PC-9 (cell line): ENCODE measurements around the gene ELMOD1. TPM values are rescaled to one million over a fixed set of nuclear protein-coding genes. Genes with fewer than 3 reads are reported as not detected.

Experiments
- BruUV-seq: library from RNA; stranded (reverse); fragments of 400-500 nt; replicated peaks from 2 replicates; lab custom pipeline; 2021; lab: Mats Ljungman, UMichigan
- CTCF ChIA-PET: fragments of 300-600 bp; sonication (Branson Sonifier 250); formaldehyde crosslinking; loops from one replicate; lab custom pipeline; 2022; ENCODE audit warnings: antibody characterized with exemption; lab: Charles Lee
- POLR2A ChIA-PET: fragments of 300-600 bp; sonication (Branson Sonifier 250); formaldehyde crosslinking; loops from one replicate; lab custom pipeline; 2022; ENCODE audit warnings: antibody characterized with exemption; ENCODE audit not compliant: unreplicated experiment; lab: Charles Lee
- DNase-seq, 2 experiments: peaks; one replicate each; pipeline versions ENCODE4 v3.0.0 to v3.0.0-alpha.2; 2015 to 2022; ENCODE audit warnings: mixed read lengths in 1 of 2
- H2AFZ ChIP-seq: fragments of 200-600 bp; sonication (generic); 2 replicates; pipeline ENCODE4 v1.8.1; 2017; ENCODE audit warnings: antibody characterized with exemption
- H3F3A ChIP-seq: fragments of 200-600 bp; sonication (generic); 2 replicates; pipeline ENCODE4 v1.8.1; 2017; ENCODE audit warnings: antibody characterized with exemption, mild to moderate bottlenecking, low read depth; ENCODE audit not compliant: insufficient read depth
- H3K27ac ChIP-seq: fragments of 200-600 bp; sonication (generic); 2 replicates; pipeline ENCODE4 v1.6.1; 2016; ENCODE audit warnings: mixed run types
- H3K27me3 ChIP-seq: fragments of 200-600 bp; sonication (generic); 2 replicates; pipeline ENCODE4 v1.6.1; 2016; ENCODE audit warnings: low read depth, mixed run types; ENCODE audit not compliant: insufficient read depth
- H3K36me3 ChIP-seq: fragments of 200-600 bp; sonication (generic); 2 replicates; pipeline ENCODE4 v1.6.1; 2016; ENCODE audit warnings: low read depth, mixed run types
- H3K4me1 ChIP-seq: fragments of 200-600 bp; sonication (generic); replicated peaks from 2 replicates; pipeline ENCODE4 v1.6.1; 2016; ENCODE audit warnings: mixed run types; ENCODE audit not compliant: insufficient read depth
- H3K4me2 ChIP-seq: fragments of 200-600 bp; sonication (generic); 2 replicates; pipeline ENCODE4 v1.6.1; 2017; ENCODE audit warnings: mixed run types
- H3K4me3 ChIP-seq: fragments of 200-600 bp; sonication (generic); 2 replicates; pipeline ENCODE4 v1.6.1; 2016; ENCODE audit warnings: mixed run types
- H3K79me2 ChIP-seq: fragments of 200-600 bp; sonication (generic); 2 replicates; pipeline ENCODE4 v1.6.1; 2017; ENCODE audit warnings: low read depth, mixed run types
- H3K9me2 ChIP-seq: fragments of 200-600 bp; sonication (generic); 2 replicates; pipeline ENCODE4 v1.8.1; 2017; ENCODE audit warnings: mild to moderate bottlenecking; ENCODE audit not compliant: insufficient read depth
- H3K9me3 ChIP-seq: fragments of 200-600 bp; sonication (generic); 2 replicates; pipeline ENCODE4 v1.8.1; 2016; ENCODE audit warnings: low read depth; ENCODE audit not compliant: insufficient read depth
- H4K20me1 ChIP-seq: fragments of 200-600 bp; sonication (generic); 2 replicates; pipeline ENCODE4 v1.8.1; 2017; ENCODE audit not compliant: insufficient read depth
- EZH2 ChIP-seq: fragments of 200-600 bp; sonication (generic); IDR thresholded peaks from 2 replicates; pipeline ENCODE4 v1.8.0; 2017; ENCODE audit warnings: antibody characterized with exemption, low read depth
- intact Hi-C: fragments of 100-400 bp; cut with micrococcal nuclease; formaldehyde crosslinking; loops from one replicate; pipeline ENCODE4 v1.10.0; 2022; ENCODE audit not compliant: unreplicated experiment
- total RNA-seq: library from RNA; stranded (reverse); gene quantifications from 2 replicates; pipeline ENCODE4 v1.2.3, GENCODE V29; 2021
- TF ChIP-seq, protein P1 (sequence below): fragments of 200-600 bp; sonication (generic); conservative IDR thresholded peaks from 2 replicates; pipeline ENCODE4 v1.6.1; 2017; ENCODE audit warnings: mixed run types, antibody characterized with exemption, mild to moderate bottlenecking, moderate library complexity

Gene ELMOD1
- total RNA-seq, 1 experiment from 2014 or later: not detected

DNA sequence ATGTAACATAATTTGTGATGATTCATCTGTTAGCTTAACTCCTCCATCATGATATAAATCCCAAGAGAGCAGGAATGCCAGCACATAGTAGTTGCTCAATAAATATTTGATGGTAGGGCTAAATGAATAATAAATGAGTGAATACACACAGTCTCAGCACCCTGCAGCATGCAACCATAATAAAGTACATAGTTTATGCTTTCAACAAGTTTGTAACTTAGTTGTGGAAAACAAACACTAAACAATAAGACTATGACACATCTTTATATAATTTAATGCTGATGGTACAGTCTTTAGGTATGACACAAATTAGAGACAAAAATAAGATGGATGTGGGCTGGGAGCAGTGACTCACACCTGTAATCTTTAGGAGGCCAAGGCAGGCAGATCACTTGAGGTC is 29.3 kb upstream of the ELMOD1 start:
- CTCF ChIA-PET: no interaction called here
- Histone ChIP-seq H3K36me3 (0 out of 2 replicates have a peak, but pooled peaks cover 5% of the 10 kb centered on the region), H4K20me1 (no peaks in the 10 kb centered on the region), H3K9me3 (no peaks in the 10 kb centered on the region), H3K79me2 (peaks cover 35% of the 10 kb centered on the region), H3K4me3 (no peak overlapping the region), H3K9me2 (no peaks in the 10 kb centered on the region), H3K4me1 (peaks cover 47% of the 10 kb centered on the region), H3F3A (peaks cover 36% of the 10 kb centered on the region), H2AFZ (no peak overlapping the region), H3K4me2 (peak overlapping the region; percentile 93; the same call in 1 of the 2 replicates), H3K27ac (peak overlapping the region; percentile 87), H3K27me3 (no peaks in the 10 kb centered on the region)
- POLR2A ChIA-PET: no interaction called here
- intact Hi-C loops: loop anchor here (5.0 kb wide), 3 partner anchors 336 to 1096 kb away; no protein-coding TSS in a partner anchor
- no TSS peak for BruUV-seq
- DNase-seq: peak in 1 of 2 experiments; percentile 92
- TF ChIP-seq, protein P1, sequence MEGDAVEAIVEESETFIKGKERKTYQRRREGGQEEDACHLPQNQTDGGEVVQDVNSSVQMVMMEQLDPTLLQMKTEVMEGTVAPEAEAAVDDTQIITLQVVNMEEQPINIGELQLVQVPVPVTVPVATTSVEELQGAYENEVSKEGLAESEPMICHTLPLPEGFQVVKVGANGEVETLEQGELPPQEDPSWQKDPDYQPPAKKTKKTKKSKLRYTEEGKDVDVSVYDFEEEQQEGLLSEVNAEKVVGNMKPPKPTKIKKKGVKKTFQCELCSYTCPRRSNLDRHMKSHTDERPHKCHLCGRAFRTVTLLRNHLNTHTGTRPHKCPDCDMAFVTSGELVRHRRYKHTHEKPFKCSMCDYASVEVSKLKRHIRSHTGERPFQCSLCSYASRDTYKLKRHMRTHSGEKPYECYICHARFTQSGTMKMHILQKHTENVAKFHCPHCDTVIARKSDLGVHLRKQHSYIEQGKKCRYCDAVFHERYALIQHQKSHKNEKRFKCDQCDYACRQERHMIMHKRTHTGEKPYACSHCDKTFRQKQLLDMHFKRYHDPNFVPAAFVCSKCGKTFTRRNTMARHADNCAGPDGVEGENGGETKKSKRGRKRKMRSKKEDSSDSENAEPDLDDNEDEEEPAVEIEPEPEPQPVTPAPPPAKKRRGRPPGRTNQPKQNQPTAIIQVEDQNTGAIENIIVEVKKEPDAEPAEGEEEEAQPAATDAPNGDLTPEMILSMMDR: no peak
- TF ChIP-seq EZH2: no peak

DNA sequence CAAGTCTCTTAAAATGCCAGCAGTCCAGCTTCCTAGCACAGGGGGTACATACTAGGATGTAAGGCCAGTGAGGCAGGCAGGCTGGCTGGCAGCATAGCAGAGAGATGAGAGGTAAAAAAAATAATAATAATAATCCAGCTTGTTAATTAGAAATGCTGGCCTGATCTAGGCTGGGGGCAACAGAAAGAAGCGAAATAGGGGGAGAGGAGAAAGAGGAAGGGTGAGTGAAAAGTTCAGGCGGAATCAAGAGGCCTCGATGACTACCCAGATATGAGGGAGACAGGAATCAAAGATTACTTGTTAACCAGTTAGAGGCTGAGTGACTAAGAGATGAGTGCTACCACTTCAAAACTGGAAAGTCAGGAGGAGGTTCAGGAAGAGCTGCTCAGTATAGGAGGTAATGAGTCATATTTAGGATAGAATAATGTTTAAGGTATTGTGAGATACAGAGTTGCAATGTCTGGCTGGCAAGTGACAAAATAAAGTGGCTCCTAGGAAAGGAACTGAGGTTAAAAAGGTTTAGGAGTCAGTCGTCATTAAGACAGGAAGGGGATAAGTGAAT is 28.2 kb upstream of the ELMOD1 start:
- H3K9me3 ChIP-seq: no peaks in the 10 kb centered on the region
- H3K36me3 ChIP-seq: 0 out of 2 replicates have a peak, but pooled peaks cover 5% of the 10 kb centered on the region
- no peaks in the 10 kb centered on the region for H3K9me2 ChIP-seq
- peak overlapping the region; percentile 93 for H3K4me2 ChIP-seq
- CTCF ChIA-PET: interaction anchor here (0.5 to 1.6 kb wide), 5 partner anchors 126 to 322 kb away, joined by 4 to 8 read pairs (median 4); no protein-coding TSS in a partner anchor
- intact Hi-C loops: loop anchor here (1.0 to 5.0 kb wide), 5 partner anchors 127 to 1095 kb away; no protein-coding TSS in a partner anchor
- peaks cover 47% of the 10 kb centered on the region for H3K4me1 ChIP-seq
- peak in 1 of 2 experiments; percentile 98 for DNase-seq
- peaks cover 35% of the 10 kb centered on the region for H3K79me2 ChIP-seq
- H3K4me3 ChIP-seq: peak overlapping the region; percentile 21; the same call in 1 of the 2 replicates
- H2AFZ ChIP-seq: no peak overlapping the region
- TF ChIP-seq EZH2: no peak
- TF ChIP-seq, protein P1: no peak
- no peaks in the 10 kb centered on the region for H3K27me3 ChIP-seq
- BruUV-seq: no TSS peak
- peaks cover 36% of the 10 kb centered on the region for H3F3A ChIP-seq
- no peaks in the 10 kb centered on the region for H4K20me1 ChIP-seq
- POLR2A ChIA-PET: interaction anchor here (0.6 kb wide), 3 partner anchors 148 to 1334 kb away, joined by 3 to 4 read pairs (median 3); no protein-coding TSS in a partner anchor
- H3K27ac ChIP-seq: peak overlapping the region; percentile 87

DNA sequence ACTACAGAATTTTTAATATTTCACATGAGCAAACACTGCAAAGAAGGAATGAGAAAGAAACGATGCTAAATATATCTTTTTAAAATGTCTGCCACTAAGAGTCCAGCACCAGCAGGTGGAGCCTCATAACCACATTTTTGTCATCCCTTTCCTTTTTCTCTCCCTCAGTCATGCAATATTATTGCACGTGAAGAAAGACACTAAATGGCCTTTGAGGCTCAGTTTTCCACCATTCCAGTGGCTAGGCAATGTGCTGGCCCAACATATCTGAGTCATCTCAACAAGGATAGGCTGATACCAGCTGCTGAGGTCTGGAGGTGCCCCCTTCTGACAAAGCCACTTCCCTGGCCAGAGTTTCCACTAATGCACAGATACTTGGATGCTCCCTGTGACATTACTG is 27.2 kb upstream of the ELMOD1 start:
- Histone ChIP-seq H3K4me2 (peak overlapping the region; percentile 93), H2AFZ (no peak overlapping the region), H3K36me3 (0 out of 2 replicates have a peak, but pooled peaks cover 5% of the 10 kb centered on the region), H4K20me1 (no peaks in the 10 kb centered on the region), H3K27ac (peak overlapping the region; percentile 87), H3K79me2 (peaks cover 35% of the 10 kb centered on the region), H3K4me3 (peak overlapping the region; percentile 83; the same call in 1 of the 2 replicates), H3K27me3 (no peaks in the 10 kb centered on the region), H3K9me2 (no peaks in the 10 kb centered on the region), H3F3A (peaks cover 36% of the 10 kb centered on the region), H3K4me1 (peaks cover 47% of the 10 kb centered on the region), H3K9me3 (no peaks in the 10 kb centered on the region)
- peak; percentile 20 to 60 for DNase-seq
- TF ChIP-seq EZH2: no peak
- TF ChIP-seq, protein P1: peak; percentile 85
- intact Hi-C loops: loop anchor here (1.0 to 5.0 kb wide), 5 partner anchors 126 to 1094 kb away; no protein-coding TSS in a partner anchor
- POLR2A ChIA-PET: interaction anchor here (0.6 kb wide), 1 partner anchor 713 kb away, joined by 3 read pairs; no protein-coding TSS in a partner anchor
- CTCF ChIA-PET: interaction anchor here (0.6 to 1.6 kb wide), 3 partner anchors 125 to 1422 kb away, joined by 4 to 8 read pairs (median 5); no protein-coding TSS in a partner anchor
- no TSS peak for BruUV-seq
